ENCODE measurements around the gene UBR1.

Gene UBR1

GRCh38 chr15:43146184-43146583, 40.3 kb upstream of the UBR1 start:
- no peak for TF ChIP-seq POLR2AphosphoS5 (IDR thresholded peaks at IDR 0.05; ENCODE audit: low read depth, low read length)
- TF ChIP-seq FOXP2 (optimal IDR thresholded peaks at IDR 0.05; ENCODE audit: borderline replicate concordance, extremely low read depth, extremely low read length, insufficient read depth), result no peak

DNA sequence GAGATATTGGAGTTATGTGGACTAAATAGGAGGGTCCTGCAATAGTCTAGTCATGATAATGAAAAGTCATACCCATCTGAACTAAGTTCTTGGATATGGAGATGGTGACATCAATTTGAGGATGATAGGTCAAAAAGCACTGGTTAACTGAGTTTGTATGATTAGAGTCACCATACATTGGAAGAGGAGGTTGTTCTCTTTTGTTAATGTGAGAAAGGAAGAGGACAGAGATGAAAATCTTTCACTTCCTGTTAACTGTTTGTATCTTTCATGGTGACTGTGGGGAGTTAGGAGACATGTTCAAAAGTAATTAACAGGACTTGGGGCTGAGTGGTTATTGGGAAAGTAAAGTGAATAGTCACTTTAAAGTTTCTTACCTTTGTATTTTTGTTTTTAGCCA, 38.7 kb upstream of the UBR1 start:
- TF ChIP-seq FOXP2 (optimal IDR thresholded peaks at IDR 0.05; ENCODE audit: borderline replicate concordance, extremely low read depth, extremely low read length, insufficient read depth) (no peak), POLR2AphosphoS5 (IDR thresholded peaks at IDR 0.05; ENCODE audit: low read depth, low read length) (no peak), SIN3A (IDR thresholded peaks at IDR 0.05; ENCODE audit: borderline replicate concordance, insufficient read depth, low read length) (no peak), REST (IDR thresholded peaks at IDR 0.05; ENCODE audit: insufficient read depth in 1 of 2, low read depth in 2 of 2, low read length in 2 of 2) (no peak), TAF1 (IDR thresholded peaks at IDR 0.05; ENCODE audit: borderline replicate concordance, insufficient read depth, low read length) (no peak)

GRCh38 chr15:43143203-43143941, 37.5 kb upstream of the UBR1 start:
- TF ChIP-seq SIN3A (IDR thresholded peaks at IDR 0.05; ENCODE audit: borderline replicate concordance, insufficient read depth, low read length), result no peak
- no peak for TF ChIP-seq REST (IDR thresholded peaks at IDR 0.05; ENCODE audit: insufficient read depth in 1 of 2, low read depth in 2 of 2, low read length in 2 of 2)
- no peak for TF ChIP-seq TAF1 (IDR thresholded peaks at IDR 0.05; ENCODE audit: borderline replicate concordance, insufficient read depth, low read length)
- no peak for TF ChIP-seq FOXP2 (optimal IDR thresholded peaks at IDR 0.05; ENCODE audit: borderline replicate concordance, extremely low read depth, extremely low read length, insufficient read depth)
- TF ChIP-seq POLR2AphosphoS5 (IDR thresholded peaks at IDR 0.05; ENCODE audit: low read depth, low read length), result no peak

GRCh38 chr15:43135351-43135750, 29.5 kb upstream of the UBR1 start:
- TF ChIP-seq FOXP2 (optimal IDR thresholded peaks at IDR 0.05; ENCODE audit: borderline replicate concordance, extremely low read depth, extremely low read length, insufficient read depth) (no peak), REST (IDR thresholded peaks at IDR 0.05; ENCODE audit: insufficient read depth in 1 of 2, low read depth in 2 of 2, low read length in 2 of 2) (no peak), TAF1 (IDR thresholded peaks at IDR 0.05; ENCODE audit: borderline replicate concordance, insufficient read depth, low read length) (no peak), SIN3A (IDR thresholded peaks at IDR 0.05; ENCODE audit: borderline replicate concordance, insufficient read depth, low read length) (no peak), POLR2AphosphoS5 (IDR thresholded peaks at IDR 0.05; ENCODE audit: low read depth, low read length) (no peak)

DNA sequence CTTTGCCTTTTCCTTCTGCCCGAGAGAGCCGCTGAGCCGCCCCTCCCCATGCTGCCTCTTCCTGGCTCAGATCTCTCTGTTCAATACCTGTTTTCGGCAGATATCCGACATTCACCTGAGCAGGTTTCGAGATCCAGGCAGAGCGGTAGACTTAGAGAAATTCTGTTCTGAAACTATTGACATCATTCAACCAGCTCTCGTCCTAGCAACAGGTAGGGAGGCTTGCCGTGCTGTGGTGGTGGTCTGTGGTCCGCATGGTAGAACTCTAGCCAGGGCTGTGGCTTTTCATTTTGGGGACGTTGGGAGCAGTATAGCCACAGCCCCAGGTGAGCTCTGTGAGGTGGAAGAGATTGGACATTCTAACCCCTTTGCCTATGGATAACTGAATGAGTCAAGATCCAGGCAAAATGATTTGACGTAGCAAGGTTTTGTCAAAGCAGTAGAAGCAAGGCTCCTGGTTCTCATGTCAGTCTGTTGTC, 28.4 kb upstream of the UBR1 start:
- TF ChIP-seq POLR2AphosphoS5 (IDR thresholded peaks at IDR 0.05; ENCODE audit: low read depth, low read length) (no peak), FOXP2 (optimal IDR thresholded peaks at IDR 0.05; ENCODE audit: borderline replicate concordance, extremely low read depth, extremely low read length, insufficient read depth) (no peak), TAF1 (IDR thresholded peaks at IDR 0.05; ENCODE audit: borderline replicate concordance, insufficient read depth, low read length) (no peak), REST (IDR thresholded peaks at IDR 0.05; ENCODE audit: insufficient read depth in 1 of 2, low read depth in 2 of 2, low read length in 2 of 2) (no peak), SIN3A (IDR thresholded peaks at IDR 0.05; ENCODE audit: borderline replicate concordance, insufficient read depth, low read length) (no peak)

All from PFSK-1 (cell line).